ENCODE measurements around the gene CD276.

DNA sequence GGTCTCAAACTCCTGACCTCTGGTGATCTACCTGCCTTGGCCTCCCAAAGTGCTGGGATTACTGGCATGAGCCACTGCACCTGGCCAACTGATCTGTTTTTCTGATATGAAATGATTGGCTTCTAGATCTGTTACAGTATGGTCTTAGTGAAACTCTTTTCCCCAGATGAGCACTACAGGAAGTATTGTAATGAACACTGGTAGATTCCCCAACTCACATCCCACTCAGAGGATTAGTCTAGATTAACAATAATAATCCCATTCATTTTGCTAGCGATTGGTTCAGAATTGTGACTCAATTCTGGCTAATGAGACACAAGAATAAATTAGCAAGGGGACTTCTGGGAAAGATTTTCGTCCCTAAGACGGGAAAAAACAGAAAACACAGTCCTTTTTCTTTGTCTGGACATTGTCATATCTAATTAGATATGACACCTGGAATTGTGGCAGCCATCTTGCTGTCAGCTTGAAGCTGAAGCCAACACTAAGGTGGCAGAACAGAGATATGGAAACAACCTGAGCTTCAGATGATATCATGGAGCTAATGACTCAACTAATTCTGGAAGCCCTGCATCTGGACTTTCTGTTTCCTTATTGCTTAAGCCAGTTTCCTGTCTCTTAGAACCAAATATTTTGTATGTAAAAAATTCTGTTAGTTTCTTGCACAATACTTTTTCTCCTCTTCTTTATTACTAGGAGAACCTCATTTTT is 33.6 kb upstream of the CD276 start:
- no peak for TF ChIP-seq POLR2A (IDR thresholded peaks at IDR 0.05; ENCODE audit: borderline replicate concordance, extremely low read depth, insufficient read depth, insufficient read length)
- TF ChIP-seq EZH2 (IDR thresholded peaks at IDR 0.05): no peak
- no peak for TF ChIP-seq ZFX (IDR thresholded peaks at IDR 0.05)
- TF ChIP-seq SIN3A (IDR thresholded peaks at IDR 0.05; ENCODE audit: low read depth): no peak
- TF ChIP-seq, protein P1, sequence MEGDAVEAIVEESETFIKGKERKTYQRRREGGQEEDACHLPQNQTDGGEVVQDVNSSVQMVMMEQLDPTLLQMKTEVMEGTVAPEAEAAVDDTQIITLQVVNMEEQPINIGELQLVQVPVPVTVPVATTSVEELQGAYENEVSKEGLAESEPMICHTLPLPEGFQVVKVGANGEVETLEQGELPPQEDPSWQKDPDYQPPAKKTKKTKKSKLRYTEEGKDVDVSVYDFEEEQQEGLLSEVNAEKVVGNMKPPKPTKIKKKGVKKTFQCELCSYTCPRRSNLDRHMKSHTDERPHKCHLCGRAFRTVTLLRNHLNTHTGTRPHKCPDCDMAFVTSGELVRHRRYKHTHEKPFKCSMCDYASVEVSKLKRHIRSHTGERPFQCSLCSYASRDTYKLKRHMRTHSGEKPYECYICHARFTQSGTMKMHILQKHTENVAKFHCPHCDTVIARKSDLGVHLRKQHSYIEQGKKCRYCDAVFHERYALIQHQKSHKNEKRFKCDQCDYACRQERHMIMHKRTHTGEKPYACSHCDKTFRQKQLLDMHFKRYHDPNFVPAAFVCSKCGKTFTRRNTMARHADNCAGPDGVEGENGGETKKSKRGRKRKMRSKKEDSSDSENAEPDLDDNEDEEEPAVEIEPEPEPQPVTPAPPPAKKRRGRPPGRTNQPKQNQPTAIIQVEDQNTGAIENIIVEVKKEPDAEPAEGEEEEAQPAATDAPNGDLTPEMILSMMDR (IDR thresholded peaks at IDR 0.05 in 2 of 3, conservative IDR thresholded peaks at IDR 0.05 in 1 of 3; ENCODE audit: borderline replicate concordance in 1 of 3, insufficient read depth in 1 of 3, low read depth in 2 of 3, low read length in 2 of 3): no peak
- TF ChIP-seq POLR2AphosphoS5 (IDR thresholded peaks at IDR 0.05; ENCODE audit: low read depth, low read length): no peak
- no peak for TF ChIP-seq SP1 (IDR thresholded peaks at IDR 0.05; ENCODE audit: low read depth)
- no peak for TF ChIP-seq EZH2phosphoT487 (IDR thresholded peaks at IDR 0.05; ENCODE audit: borderline replicate concordance)
- TF ChIP-seq TCF7L2 (IDR thresholded peaks at IDR 0.05; ENCODE audit: borderline replicate concordance, extremely low read depth, insufficient read depth, insufficient read length): no peak
- TF ChIP-seq, protein P2, sequence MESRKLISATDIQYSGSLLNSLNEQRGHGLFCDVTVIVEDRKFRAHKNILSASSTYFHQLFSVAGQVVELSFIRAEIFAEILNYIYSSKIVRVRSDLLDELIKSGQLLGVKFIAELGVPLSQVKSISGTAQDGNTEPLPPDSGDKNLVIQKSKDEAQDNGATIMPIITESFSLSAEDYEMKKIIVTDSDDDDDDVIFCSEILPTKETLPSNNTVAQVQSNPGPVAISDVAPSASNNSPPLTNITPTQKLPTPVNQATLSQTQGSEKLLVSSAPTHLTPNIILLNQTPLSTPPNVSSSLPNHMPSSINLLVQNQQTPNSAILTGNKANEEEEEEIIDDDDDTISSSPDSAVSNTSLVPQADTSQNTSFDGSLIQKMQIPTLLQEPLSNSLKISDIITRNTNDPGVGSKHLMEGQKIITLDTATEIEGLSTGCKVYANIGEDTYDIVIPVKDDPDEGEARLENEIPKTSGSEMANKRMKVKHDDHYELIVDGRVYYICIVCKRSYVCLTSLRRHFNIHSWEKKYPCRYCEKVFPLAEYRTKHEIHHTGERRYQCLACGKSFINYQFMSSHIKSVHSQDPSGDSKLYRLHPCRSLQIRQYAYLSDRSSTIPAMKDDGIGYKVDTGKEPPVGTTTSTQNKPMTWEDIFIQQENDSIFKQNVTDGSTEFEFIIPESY (IDR thresholded peaks at IDR 0.05; ENCODE audit: extremely low read depth, insufficient replicate concordance, low read length): no peak
- TF ChIP-seq ELF1 (IDR thresholded peaks at IDR 0.05; ENCODE audit: borderline replicate concordance, low read depth): no peak
- no peak for TF ChIP-seq REST (IDR thresholded peaks at IDR 0.05; ENCODE audit: low read depth)

Measured in HCT116 (cell line).